GM10266 (cell line): ENCODE results near the gene CHST8.
"Not testable (repeated sequence)": the region's sequence is repeated elsewhere in the genome, so short reads cannot be mapped to it uniquely, and the experiment has no call there.

Experiments
- DNase-seq: peaks from one replicate; pipeline ENCODE4 v3.0.0; 2012; ENCODE audit errors: extremely low spot score
- CTCF ChIP-seq: IDR thresholded peaks from 2 replicates; pipeline ENCODE4 v1.5.1; 2012; ENCODE audit warnings: mild to moderate bottlenecking, low read depth; ENCODE audit not compliant: control insufficient read depth, insufficient read depth; ENCODE audit errors: missing control alignments

Gene CHST8

GRCh38 chr19:33688171-33688992 lies 66.6 kb downstream of the CHST8 start:
- no peak for DNase-seq
- no peak for TF ChIP-seq CTCF

GRCh38 chr19:33689138-33689746 lies 67.5 kb downstream of the CHST8 start:
- no peak for DNase-seq
- TF ChIP-seq CTCF, result no peak

- no peak for TF ChIP-seq CTCF
- no peak for DNase-seq
Observed at GRCh38 chr19:33689868-33690267, 68.1 kb downstream of the CHST8 start.

- TF ChIP-seq CTCF, result no peak
- no peak for DNase-seq
Observed at GRCh38 chr19:33690378-33691029, 68.8 kb downstream of the CHST8 start.

- no peak for DNase-seq
- no peak for TF ChIP-seq CTCF
Observed at GRCh38 chr19:33691030-33691427, 69.3 kb downstream of the CHST8 start.

GRCh38 chr19:33691736-33692135 lies 70.0 kb downstream of the CHST8 start:
- TF ChIP-seq CTCF, result no peak
- DNase-seq, result no peak

- TF ChIP-seq CTCF, result no peak
- DNase-seq, result no peak
Observed at GRCh38 chr19:33693678-33694077, 71.9 kb downstream of the CHST8 start.

GRCh38 chr19:33695547-33695946 lies 73.8 kb downstream of the CHST8 start:
- not testable (repeated sequence) for DNase-seq
